GM12891 (cell line): ENCODE data around the gene PLEK.

Experiments used
- PAX5 ChIP-seq: IDR thresholded peaks from 2 replicates; pipeline ENCODE4 v1.6.1; 2011; ENCODE audit warnings: low read length, moderate library complexity, mild to moderate bottlenecking; ENCODE audit not compliant: insufficient read depth, severe bottlenecking
- POLR2A ChIP-seq: IDR thresholded peaks from 2 replicates; pipeline ENCODE4 v1.6.1; 2011; ENCODE audit warnings: low read depth, low read length, control low read depth
- POLR2AphosphoS5 ChIP-seq: IDR thresholded peaks from 2 replicates; pipeline ENCODE4 v1.6.1; 2011; ENCODE audit warnings: low read depth, low read length, control low read depth
- POU2F2 ChIP-seq: IDR thresholded peaks from 2 replicates; pipeline ENCODE4 v1.6.1; 2011; ENCODE audit warnings: low read depth, mild to moderate bottlenecking, control low read depth, low read length, moderate library complexity
- SPI1 ChIP-seq: IDR thresholded peaks from 2 replicates; pipeline ENCODE4 v1.6.1; 2011; ENCODE audit warnings: low read depth, low read length, control low read depth
- TAF1 ChIP-seq: IDR thresholded peaks from 2 replicates; pipeline ENCODE4 v1.6.1; 2011; ENCODE audit warnings: low read depth, low read length, control low read depth

DNA sequence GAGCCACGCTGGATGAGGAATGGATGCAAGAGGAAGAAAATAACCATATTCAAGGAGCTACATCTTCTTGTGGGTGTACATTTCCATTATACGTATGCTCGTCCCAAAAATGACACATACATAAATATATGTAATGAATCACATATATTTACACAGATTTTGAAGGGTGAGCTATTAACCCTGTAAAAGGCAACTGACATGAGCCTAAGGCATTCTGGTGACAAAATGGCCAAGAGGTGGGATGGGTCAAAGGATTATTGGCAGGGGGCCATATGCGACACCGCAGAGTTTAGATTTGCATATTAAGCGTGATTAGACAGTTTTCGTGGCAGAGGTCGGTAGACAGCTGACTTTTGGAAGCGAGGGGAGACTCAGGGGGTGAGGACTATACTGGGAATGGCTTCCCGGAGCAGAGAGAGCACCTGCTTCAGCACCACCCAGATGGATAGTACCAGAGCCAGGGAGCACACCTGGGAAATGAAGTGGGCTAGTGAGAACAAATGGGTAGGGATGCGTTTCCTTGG is 44.9 kb upstream of the PLEK start:
- no peak for TF ChIP-seq POLR2AphosphoS5
- no peak for TF ChIP-seq POLR2A
- TF ChIP-seq TAF1: no peak
- TF ChIP-seq PAX5: no peak
- TF ChIP-seq SPI1: no peak
- TF ChIP-seq POU2F2: peak; percentile 32; the same call in 1 of the 2 replicates
